SK-N-SH treated with all-trans-retinoic acid at 6 μM for 48 hours (cell line): ENCODE data around the gene DCTD.

Source experiments
- ATAC-seq: fragments of 200-7000 bp; cut with Tn5 transposase; 3 replicates; pipeline ENCODE4 v1.9.1; 2020; ENCODE audit warnings: mild to moderate bottlenecking, moderate library complexity
- ARNTL ChIP-seq: fragments of 450-650 bp; formaldehyde crosslinking; IDR thresholded peaks from 2 replicates; pipeline ENCODE4 v1.5.0; 2020; ENCODE audit warnings: low read depth, mild to moderate bottlenecking, moderate library complexity, borderline replicate concordance
- CREB5 ChIP-seq: fragments of 250-450 bp; sonication (Bioruptor Pico); IDR thresholded peaks from 2 replicates; pipeline ENCODE4 v1.5.1; 2020; ENCODE audit warnings: low read depth, mild to moderate bottlenecking, moderate library complexity
- CSRNP3 ChIP-seq: fragments of 250-450 bp; sonication (Bioruptor Pico); IDR thresholded peaks from 2 replicates; pipeline ENCODE4 v1.5.1; 2021; ENCODE audit warnings: mild to moderate bottlenecking, moderate library complexity
- ESRRG ChIP-seq: fragments of 250-450 bp; sonication (Bioruptor Pico); IDR thresholded peaks from 2 replicates; pipeline ENCODE4 v1.6.1; 2021; ENCODE audit warnings: mild to moderate bottlenecking
- GLIS3 ChIP-seq: fragments of 250-450 bp; sonication (Bioruptor Pico); IDR thresholded peaks from 2 replicates; pipeline ENCODE4 v1.5.0; 2020; ENCODE audit warnings: mild to moderate bottlenecking, moderate library complexity
- ISL1 ChIP-seq: fragments of 250-450 bp; sonication (Bioruptor Pico); IDR thresholded peaks from 2 replicates; pipeline ENCODE4 v2.1.2; 2022; ENCODE audit warnings: mild to moderate bottlenecking, moderate library complexity
- OSR1 ChIP-seq: fragments of 250-450 bp; sonication (Bioruptor Pico); IDR thresholded peaks from 2 replicates; pipeline ENCODE4 v1.8.0; 2022; ENCODE audit warnings: moderate library complexity, mild to moderate bottlenecking, inconsistent platforms
- PPARA ChIP-seq: fragments of 250-450 bp; sonication (Bioruptor Pico); IDR thresholded peaks from 2 replicates; pipeline ENCODE4 v1.5.0; 2020; ENCODE audit warnings: mild to moderate bottlenecking, borderline replicate concordance
- SNAI2 ChIP-seq: fragments of 250-450 bp; sonication (Bioruptor Pico); IDR thresholded peaks from 2 replicates; pipeline ENCODE4 v1.5.0; 2020; ENCODE audit warnings: mild to moderate bottlenecking, moderate library complexity
- TCF4 ChIP-seq: fragments of 250-450 bp; sonication (Bioruptor Pico); IDR thresholded peaks from 2 replicates; pipeline ENCODE4 v1.8.0; 2021; ENCODE audit warnings: mild to moderate bottlenecking, moderate library complexity, borderline replicate concordance
- TOX ChIP-seq: fragments of 250-450 bp; sonication (Bioruptor Pico); IDR thresholded peaks from 2 replicates; pipeline ENCODE4 v1.8.0; 2021; ENCODE audit warnings: mild to moderate bottlenecking, moderate library complexity, borderline replicate concordance
- TSHZ2 ChIP-seq: fragments of 250-450 bp; sonication (Bioruptor Pico); IDR thresholded peaks from 2 replicates; pipeline ENCODE4 v1.5.0; 2020; ENCODE audit warnings: mild to moderate bottlenecking, moderate library complexity
- ZC3H10 ChIP-seq: fragments of 250-450 bp; sonication (Bioruptor Pico); IDR thresholded peaks from 2 replicates; pipeline ENCODE4 v1.5.1; 2021; ENCODE audit warnings: mild to moderate bottlenecking, moderate library complexity
- ZFP3 ChIP-seq: fragments of 250-450 bp; sonication (Bioruptor Pico); IDR thresholded peaks from 2 replicates; pipeline ENCODE4 v1.5.0; 2020; ENCODE audit warnings: mild to moderate bottlenecking, moderate library complexity
- ZFP30 ChIP-seq: fragments of 450-650 bp; formaldehyde crosslinking; IDR thresholded peaks from 2 replicates; pipeline ENCODE4 v1.5.0; 2022; ENCODE audit warnings: mild to moderate bottlenecking, moderate library complexity
- ZNF565 ChIP-seq: fragments of 450-650 bp; formaldehyde crosslinking; conservative IDR thresholded peaks from 2 replicates; pipeline ENCODE4 v1.5.0; 2020; ENCODE audit warnings: low read depth, mild to moderate bottlenecking, moderate library complexity
- ZNF70 ChIP-seq: fragments of 450-650 bp; formaldehyde crosslinking; IDR thresholded peaks from 2 replicates; pipeline ENCODE4 v1.5.0; 2020; ENCODE audit warnings: mild to moderate bottlenecking, moderate library complexity
- ZNF8 ChIP-seq: fragments of 450-650 bp; formaldehyde crosslinking; IDR thresholded peaks from 2 replicates; pipeline ENCODE4 v1.5.0; 2020; ENCODE audit warnings: mild to moderate bottlenecking, moderate library complexity

Gene DCTD

GRCh38 chr4:182861346-182861745 is 55.8 kb downstream of the DCTD start (continued):
- TF ChIP-seq CSRNP3 (CRISPR knock-in tag) (no peak), ZFP3 (CRISPR knock-in tag) (no peak), ZNF8 (CRISPR knock-in tag) (no peak), ZNF70 (CRISPR knock-in tag) (no peak)

GRCh38 chr4:182859730-182860129 is 57.5 kb downstream of the DCTD start:
- no peak for TF ChIP-seq ZNF70 (CRISPR knock-in tag)
- TF ChIP-seq ZC3H10 (CRISPR knock-in tag): no peak
- no peak for TF ChIP-seq CREB5
- TF ChIP-seq OSR1 (CRISPR knock-in tag): no peak
- TF ChIP-seq ZNF8 (CRISPR knock-in tag): no peak
- TF ChIP-seq ZFP30: no peak
- TF ChIP-seq ISL1 (CRISPR knock-in tag): no peak
- no peak for TF ChIP-seq PPARA (CRISPR knock-in tag)
- TF ChIP-seq SNAI2 (CRISPR knock-in tag): no peak
- no peak for TF ChIP-seq TOX (CRISPR knock-in tag)
- TF ChIP-seq TSHZ2 (CRISPR knock-in tag): no peak
- no peak for TF ChIP-seq ZNF565 (CRISPR knock-in tag)
- TF ChIP-seq ARNTL (CRISPR knock-in tag): no peak
- TF ChIP-seq GLIS3 (CRISPR knock-in tag): no peak
- no peak for TF ChIP-seq TCF4
- ATAC-seq: no peak

GRCh38 chr4:182858711-182859110 is 58.5 kb downstream of the DCTD start:
- no peak for ATAC-seq
- no peak for TF ChIP-seq ARNTL (CRISPR knock-in tag)
- no peak for TF ChIP-seq PPARA (CRISPR knock-in tag)

GRCh38 chr4:182856862-182857261 is 60.3 kb downstream of the DCTD start:
- no peak for ATAC-seq
- TF ChIP-seq CREB5 (no peak), ESRRG (CRISPR knock-in tag) (no peak), SNAI2 (CRISPR knock-in tag) (no peak), ARNTL (CRISPR knock-in tag) (no peak), TOX (CRISPR knock-in tag) (no peak)

GRCh38 chr4:182855877-182856276 is 61.3 kb downstream of the DCTD start:
- no peak for ATAC-seq
- no peak for TF ChIP-seq ZNF8 (CRISPR knock-in tag)
- no peak for TF ChIP-seq ZFP30
- no peak for TF ChIP-seq ZC3H10 (CRISPR knock-in tag)
- no peak for TF ChIP-seq TSHZ2 (CRISPR knock-in tag)
- TF ChIP-seq ESRRG (CRISPR knock-in tag): no peak
- no peak for TF ChIP-seq ZNF70 (CRISPR knock-in tag)
- TF ChIP-seq CSRNP3 (CRISPR knock-in tag): no peak
- TF ChIP-seq TOX (CRISPR knock-in tag): no peak
- no peak for TF ChIP-seq CREB5
- no peak for TF ChIP-seq ZFP3 (CRISPR knock-in tag)
